ENCODE measurements around the gene BORCS6. TPM values are rescaled to one million over a fixed set of nuclear protein-coding genes. Genes with fewer than 3 reads are reported as not detected.

The BORCS6 gene
- total RNA-seq, 1 donor from 2014 or later = 4.8 TPM

- no peak for DNase-seq (ENCODE audit: extremely low spot score, unreplicated experiment)
- no peaks in the 10 kb centered on the region for H3K9me3 Mint-ChIP-seq
- H3K36me3 Mint-ChIP-seq = peaks cover 22% of the 10 kb centered on the region
- H3K4me1 Mint-ChIP-seq (ENCODE audit: unreplicated experiment) = peaks cover 36% of the 10 kb centered on the region
- peak overlapping the region; percentile 100 for H3K27ac Mint-ChIP-seq
- peak overlapping the region; percentile 66 for H3K4me3 Mint-ChIP-seq
- TF ChIP-seq, protein P1, sequence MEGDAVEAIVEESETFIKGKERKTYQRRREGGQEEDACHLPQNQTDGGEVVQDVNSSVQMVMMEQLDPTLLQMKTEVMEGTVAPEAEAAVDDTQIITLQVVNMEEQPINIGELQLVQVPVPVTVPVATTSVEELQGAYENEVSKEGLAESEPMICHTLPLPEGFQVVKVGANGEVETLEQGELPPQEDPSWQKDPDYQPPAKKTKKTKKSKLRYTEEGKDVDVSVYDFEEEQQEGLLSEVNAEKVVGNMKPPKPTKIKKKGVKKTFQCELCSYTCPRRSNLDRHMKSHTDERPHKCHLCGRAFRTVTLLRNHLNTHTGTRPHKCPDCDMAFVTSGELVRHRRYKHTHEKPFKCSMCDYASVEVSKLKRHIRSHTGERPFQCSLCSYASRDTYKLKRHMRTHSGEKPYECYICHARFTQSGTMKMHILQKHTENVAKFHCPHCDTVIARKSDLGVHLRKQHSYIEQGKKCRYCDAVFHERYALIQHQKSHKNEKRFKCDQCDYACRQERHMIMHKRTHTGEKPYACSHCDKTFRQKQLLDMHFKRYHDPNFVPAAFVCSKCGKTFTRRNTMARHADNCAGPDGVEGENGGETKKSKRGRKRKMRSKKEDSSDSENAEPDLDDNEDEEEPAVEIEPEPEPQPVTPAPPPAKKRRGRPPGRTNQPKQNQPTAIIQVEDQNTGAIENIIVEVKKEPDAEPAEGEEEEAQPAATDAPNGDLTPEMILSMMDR (conservative IDR thresholded peaks at IDR 0.05) = no peak
- peaks cover 38% of the 10 kb centered on the region for H3K27me3 Mint-ChIP-seq
These were observed 35.2 kb upstream of the BORCS6 start for GRCh38 chr17:8224891-8225812.

DNA sequence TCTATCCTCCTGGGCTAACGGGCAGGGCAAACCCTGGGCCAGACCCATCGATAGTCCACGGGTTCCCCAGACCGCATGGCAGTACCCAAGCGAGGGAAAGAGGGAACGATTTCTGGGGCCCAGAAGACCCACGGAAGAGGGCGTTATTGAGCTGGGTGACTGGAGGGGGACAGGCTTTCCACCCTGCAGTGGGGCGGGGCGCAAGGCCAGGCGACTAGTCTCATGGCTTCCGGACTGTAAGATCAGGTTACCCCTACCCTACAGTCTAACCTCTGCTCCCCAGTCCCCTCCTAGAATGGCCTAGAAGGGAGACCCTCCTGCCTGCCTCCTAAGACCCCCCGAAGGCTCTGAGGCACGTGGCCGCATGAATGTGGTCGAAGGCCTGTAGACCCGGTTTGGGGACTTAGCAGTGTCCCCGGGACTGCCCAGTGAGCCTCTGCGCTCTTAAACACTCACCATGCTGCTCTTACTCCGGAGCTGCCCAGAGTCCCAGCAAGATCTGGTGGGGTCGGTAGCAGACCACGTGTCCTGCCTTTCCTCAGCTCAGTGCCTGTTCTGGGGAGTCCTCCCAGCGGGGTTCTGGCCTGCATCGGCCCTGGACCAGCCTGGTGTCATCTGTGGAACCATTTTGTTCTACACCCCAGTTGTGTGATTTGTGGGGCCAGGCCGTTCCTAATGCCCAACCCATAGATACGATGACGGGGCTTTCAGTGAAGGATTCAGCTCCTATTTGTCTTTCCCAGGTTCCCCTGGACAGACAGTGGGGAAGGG is 33.6 kb upstream of the BORCS6 start:
- TF ChIP-seq, protein P1 (conservative IDR thresholded peaks at IDR 0.05) = no peak
- Mint-ChIP-seq H3K27ac (peak overlapping the region; percentile 100), H3K4me3 (peak overlapping the region; percentile 98), H3K27me3 (peaks cover 38% of the 10 kb centered on the region), H3K36me3 (peaks cover 17% of the 10 kb centered on the region), H3K4me1 (ENCODE audit: unreplicated experiment) (peaks cover 36% of the 10 kb centered on the region), H3K9me3 (no peaks in the 10 kb centered on the region)
- no peak for DNase-seq (ENCODE audit: extremely low spot score, unreplicated experiment)

DNA sequence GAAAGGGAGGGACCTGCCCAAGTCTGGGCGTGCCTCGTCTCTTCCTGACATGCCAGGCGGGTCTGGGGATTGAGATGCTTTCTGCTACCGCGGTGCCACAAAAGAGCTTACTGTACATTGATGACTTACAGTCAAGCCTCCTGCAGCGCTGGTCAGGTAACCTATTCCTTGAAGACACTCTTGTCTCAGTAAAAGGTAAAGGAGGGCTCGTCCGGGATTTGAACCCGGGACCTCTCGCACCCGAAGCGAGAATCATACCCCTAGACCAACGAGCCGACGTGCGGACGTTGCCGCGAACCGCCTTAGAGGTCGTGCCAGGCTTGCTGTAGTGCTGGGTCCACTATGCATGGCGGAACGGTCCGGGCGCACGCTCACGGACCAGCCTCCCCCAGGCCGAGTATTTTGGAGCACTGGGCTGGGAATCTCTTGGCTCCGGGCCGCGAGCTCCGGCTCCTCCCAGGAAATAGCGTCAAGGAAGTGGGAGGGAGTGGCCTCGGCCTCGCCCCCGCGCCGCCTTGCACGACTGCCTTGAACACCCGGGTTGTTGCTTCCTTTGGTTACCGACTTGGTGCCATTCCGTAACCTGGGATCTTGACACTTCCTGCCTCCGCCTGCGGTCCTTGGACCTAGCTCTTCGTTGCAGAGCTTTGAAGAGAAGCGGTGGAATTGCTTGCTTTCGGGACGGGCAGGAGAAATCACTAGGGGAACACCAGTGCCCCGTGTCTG is 32.8 kb upstream of the BORCS6 start:
- peaks cover 38% of the 10 kb centered on the region for H3K27me3 Mint-ChIP-seq
- DNase-seq (ENCODE audit: extremely low spot score, unreplicated experiment) = peak; percentile 95
- peaks cover 17% of the 10 kb centered on the region for H3K36me3 Mint-ChIP-seq
- H3K9me3 Mint-ChIP-seq = no peaks in the 10 kb centered on the region
- H3K4me1 Mint-ChIP-seq (ENCODE audit: unreplicated experiment) = peaks cover 42% of the 10 kb centered on the region
- H3K27ac Mint-ChIP-seq = peak overlapping the region; percentile 100
- peak overlapping the region; percentile 98 for H3K4me3 Mint-ChIP-seq
- TF ChIP-seq, protein P1 (conservative IDR thresholded peaks at IDR 0.05) = no peak

GRCh38 chr17:8222380-8222629 is 32.3 kb upstream of the BORCS6 start:
- Mint-ChIP-seq H3K9me3 (no peaks in the 10 kb centered on the region), H3K4me3 (peak overlapping the region; percentile 98), H3K27me3 (peaks cover 38% of the 10 kb centered on the region), H3K36me3 (peaks cover 17% of the 10 kb centered on the region), H3K27ac (peak overlapping the region; percentile 100), H3K4me1 (ENCODE audit: unreplicated experiment) (peaks cover 37% of the 10 kb centered on the region)
- DNase-seq (ENCODE audit: extremely low spot score, unreplicated experiment) = no peak
- TF ChIP-seq, protein P1 (conservative IDR thresholded peaks at IDR 0.05) = no peak

- Mint-ChIP-seq H3K4me1 (ENCODE audit: unreplicated experiment) (peaks cover 32% of the 10 kb centered on the region), H3K9me3 (no peaks in the 10 kb centered on the region)
- peak; percentile 90 for DNase-seq (ENCODE audit: extremely low spot score, unreplicated experiment)
These were observed 31.8 kb upstream of the BORCS6 start for GRCh38 chr17:8221663-8222379.

More at GRCh38 chr17:8221663-8222379, 31.8 kb upstream of the BORCS6 start:
- Mint-ChIP-seq H3K36me3 (peaks cover 13% of the 10 kb centered on the region), H3K27ac (peak overlapping the region; percentile 100), H3K27me3 (peaks cover 33% of the 10 kb centered on the region), H3K4me3 (peak overlapping the region; percentile 98)
- TF ChIP-seq, protein P1 (conservative IDR thresholded peaks at IDR 0.05) = no peak

All from type B pancreatic cell (in vitro differentiated cells).